NCI-H226 (cell line): ENCODE data around the gene SPAG6.
A peak's percentile ranks its signal among the peaks of the same experiment; 100 is the strongest.

Experiments used
- DNase-seq: peaks from one replicate; pipeline ENCODE4 v3.0.0-alpha.2; 2015

SPAG6 gene

DNA sequence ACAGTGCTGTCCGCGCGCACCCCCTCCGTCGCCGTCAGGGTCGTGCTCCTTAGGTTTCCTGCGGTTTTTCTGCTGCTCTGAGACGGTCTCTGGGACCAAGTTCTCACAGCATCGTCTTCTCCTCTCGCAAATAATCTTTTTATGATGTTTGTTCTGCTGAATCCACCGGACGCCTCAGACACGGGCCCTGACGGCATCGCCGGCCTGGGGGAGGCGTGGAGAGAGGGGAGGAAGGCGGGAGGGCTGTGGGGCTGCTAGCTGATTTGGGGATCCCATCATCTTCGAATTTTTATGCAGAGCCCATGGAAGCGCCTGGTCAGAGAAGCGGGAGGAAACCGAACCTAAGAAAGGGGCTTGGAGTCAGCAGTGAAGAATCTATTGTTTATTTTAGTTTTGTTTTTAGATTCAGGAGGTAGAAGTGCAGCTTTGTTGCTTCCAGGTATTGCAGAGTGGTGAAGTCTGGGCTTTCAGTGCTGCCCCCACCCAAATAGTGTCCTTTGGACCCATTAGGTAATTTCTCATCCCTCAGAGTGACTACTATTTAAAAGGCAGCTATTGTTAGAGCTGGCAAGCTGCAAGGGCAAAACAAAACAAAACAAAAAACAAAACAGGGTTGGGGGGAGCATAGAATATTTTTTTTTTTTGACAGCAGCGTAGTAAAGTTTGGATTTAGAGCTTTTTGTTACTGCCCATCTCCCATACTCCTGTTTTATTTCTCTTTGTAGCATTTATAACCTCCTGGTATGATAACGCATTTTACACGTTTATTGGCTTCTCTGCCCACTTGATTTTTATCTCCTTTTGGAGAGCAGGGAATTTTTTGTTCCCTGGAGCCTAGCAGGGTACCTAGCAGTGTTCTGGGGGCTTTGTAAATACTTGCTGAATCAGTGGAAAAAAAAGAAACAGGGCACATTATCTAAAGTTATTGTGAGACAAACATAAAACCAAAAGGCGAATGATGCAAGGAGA lies 92.6 kb downstream of the SPAG6 start:
- no peak for DNase-seq

DNA sequence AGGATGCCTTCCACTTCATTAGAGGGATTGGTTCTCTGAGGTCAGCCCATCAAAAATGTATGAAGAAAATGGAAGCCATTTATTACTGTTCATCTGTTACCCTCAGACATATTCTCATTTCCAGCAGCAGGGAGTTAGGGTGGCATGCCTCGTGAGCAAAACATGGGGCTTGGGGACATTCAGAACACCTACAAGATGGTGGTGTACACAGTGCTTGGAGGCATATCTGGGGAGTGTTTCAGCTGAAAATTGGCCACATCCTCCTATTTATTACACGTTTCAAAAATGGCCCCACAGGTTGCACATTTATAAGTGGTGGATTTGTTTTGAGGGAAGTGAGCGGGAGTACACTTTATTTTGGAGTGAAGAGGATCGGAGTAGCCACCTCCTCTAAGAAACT lies 93.4 kb downstream of the SPAG6 start:
- no peak for DNase-seq

DNA sequence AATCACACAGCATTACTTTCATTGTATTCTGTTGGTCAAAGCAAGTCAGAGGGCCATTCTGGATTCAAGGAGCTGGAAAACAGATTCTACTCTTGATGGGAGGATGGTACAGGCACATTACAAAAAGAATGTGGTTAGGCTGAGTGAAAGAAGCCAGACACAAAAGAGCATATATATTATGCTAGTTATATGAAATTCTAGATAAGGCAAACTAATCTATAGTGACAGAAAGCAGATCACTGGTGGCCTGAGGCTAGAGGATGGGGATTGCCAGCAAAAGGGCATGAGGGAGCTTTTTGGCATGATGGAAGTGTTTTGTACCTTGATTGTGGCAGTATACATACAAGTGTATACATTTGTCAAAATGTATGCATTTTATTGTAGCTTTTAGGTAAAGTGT lies 96.8 kb downstream of the SPAG6 start:
- no peak for DNase-seq

DNA sequence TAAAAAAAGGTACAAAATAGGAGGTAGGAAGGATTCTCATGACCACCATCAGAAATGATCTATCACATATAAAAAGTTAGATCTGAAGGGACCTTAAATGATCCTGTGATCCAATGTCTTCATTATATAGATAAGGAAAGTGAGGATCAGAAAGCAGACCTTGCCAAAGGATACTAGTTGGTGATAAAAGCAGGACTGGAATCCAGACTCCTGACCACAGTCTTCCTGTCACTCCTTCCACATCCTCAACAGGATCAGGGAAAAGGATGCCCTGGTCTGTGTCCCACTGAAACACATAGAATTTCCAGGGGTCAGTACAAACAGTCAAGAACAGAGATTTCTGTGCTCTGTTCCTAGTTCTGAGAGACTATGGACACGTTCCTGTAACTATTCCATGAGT lies 97.2 kb downstream of the SPAG6 start:
- DNase-seq, result no peak

DNA sequence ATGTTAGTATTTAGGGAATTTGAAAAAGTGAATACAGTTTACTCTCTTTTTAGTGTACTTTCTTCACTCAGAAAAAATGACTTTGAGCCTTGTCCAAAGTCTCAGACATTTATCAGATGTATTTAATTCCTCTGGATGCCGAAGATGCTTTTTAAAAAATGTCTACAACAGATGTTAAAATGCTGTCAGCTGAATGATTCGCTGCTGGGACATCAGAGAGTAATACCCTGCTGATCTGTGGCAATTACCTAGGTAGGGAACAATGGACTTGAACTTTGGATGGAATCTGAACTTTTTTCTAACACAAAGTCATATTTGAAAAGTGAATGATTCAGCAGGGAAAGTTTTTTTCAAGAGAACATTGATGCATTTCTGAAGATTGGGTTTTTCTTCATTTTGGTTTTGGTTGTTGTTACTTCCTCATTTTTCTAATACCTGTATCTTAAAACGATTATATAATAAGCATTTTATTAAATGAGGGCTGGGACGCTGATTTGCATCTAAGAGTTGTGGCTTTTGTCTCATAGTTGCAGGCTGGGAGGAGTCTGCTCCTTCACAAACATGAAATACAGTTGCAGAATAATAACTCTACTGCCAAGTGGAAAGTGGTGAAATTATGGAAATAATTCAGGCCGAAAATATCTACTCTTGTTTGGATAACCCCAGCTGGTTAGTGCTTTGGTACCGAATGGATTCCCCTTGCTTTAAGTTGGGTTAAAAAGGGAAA lies 98.0 kb downstream of the SPAG6 start:
- no peak for DNase-seq

DNA sequence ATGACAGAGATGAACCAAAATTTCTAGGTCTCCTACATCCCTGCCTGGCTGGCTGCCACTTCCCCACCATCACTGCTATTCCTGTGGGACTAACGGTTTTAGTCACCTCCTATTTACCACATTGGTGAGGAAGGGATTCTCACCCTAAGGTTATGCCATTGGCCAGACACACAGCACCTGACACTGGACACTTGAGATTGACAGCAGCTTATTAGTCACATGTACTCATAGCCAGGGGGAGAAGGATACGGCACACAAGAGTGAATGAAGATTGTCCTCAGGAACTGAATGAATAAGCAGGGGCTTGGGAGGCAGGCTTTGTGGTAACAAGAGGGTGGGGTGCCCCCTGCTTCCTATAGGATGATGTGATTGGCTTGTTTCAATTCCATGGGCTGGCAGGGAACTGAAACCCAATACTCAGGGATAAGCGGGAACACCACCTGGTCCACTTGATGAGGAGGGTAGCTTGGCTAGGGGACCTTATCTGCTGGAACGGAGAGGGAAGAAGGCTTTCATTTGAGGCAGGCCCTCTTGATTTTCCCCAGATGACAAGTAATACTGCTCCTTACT lies 99.0 kb downstream of the SPAG6 start:
- DNase-seq, result no peak

DNA sequence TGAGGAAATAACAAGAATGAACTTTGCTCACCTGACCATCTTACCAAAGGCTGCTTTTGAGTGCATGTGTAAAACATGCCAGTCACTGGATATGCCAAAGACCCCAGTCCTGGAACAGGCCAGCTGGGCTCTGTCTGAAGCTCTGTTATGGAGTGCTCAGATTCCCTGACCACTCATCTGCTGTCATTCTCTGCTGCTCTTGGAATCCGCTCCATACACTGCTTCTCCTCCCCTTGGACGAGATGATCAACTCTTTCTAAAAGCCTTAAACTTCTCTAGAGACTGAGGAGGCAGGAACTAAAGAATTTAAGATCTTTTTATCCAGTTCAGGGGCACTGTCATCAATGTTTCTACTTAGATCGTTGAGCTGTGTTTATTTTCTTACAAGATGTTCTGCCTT lies 100.2 kb downstream of the SPAG6 start:
- no peak for DNase-seq

DNA sequence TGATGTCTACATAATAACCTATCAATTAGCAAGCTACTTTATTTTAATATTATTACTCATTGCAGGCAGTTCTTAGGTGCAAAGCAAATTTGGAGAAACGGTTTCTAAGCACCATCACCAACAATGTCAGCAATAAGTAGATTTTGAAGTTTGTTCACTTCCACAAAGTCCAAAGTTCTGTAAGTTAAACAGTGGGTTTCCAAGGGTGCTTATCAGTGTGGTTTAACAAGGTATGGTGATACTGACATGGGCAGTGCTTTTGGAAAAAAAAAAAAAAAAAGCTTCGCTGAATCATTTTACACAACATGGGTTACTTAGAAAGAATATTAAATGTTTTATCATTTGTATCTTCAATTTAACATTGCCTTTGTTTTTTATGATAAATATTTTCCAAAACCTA lies 101.8 kb downstream of the SPAG6 start:
- no peak for DNase-seq

DNA sequence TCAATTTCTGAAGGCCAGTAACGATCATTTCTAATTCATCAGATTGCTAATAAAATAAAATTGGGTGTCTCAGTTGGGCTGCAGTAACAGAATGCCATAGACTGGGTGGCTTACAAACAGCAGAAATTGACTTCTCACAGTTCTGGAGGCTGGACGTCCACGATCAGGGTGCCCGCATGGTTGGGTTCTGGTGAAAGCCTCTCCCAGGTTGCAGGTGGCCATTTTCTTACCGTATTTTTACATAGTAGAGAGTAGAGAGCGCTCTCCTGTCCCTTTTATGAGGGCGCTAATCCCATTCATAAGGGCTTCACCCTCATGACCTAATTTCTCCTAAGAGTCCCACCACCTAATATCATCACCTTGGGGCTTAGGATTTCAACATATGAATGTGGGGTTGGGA lies 106.0 kb downstream of the SPAG6 start:
- DNase-seq, result no peak

DNA sequence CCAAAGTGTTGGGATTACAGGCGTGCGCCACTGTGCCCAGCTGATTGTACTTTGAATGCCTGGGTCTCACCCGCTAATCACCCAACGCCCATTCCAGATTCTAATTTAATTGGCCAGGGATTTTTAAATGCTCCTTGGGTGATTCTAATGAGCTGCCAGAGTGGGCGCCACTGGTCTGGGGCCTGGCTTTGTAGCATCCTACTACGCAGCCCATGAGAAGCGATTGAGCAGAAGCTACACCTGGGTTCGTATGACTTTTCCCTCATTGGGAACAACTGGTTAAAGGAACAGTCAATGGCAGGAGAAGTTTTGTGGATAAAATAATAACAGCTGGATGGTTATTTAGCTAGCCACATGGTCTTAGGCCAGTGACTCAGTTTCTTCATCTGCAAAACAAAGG lies 108.0 kb downstream of the SPAG6 start:
- no peak for DNase-seq

DNA sequence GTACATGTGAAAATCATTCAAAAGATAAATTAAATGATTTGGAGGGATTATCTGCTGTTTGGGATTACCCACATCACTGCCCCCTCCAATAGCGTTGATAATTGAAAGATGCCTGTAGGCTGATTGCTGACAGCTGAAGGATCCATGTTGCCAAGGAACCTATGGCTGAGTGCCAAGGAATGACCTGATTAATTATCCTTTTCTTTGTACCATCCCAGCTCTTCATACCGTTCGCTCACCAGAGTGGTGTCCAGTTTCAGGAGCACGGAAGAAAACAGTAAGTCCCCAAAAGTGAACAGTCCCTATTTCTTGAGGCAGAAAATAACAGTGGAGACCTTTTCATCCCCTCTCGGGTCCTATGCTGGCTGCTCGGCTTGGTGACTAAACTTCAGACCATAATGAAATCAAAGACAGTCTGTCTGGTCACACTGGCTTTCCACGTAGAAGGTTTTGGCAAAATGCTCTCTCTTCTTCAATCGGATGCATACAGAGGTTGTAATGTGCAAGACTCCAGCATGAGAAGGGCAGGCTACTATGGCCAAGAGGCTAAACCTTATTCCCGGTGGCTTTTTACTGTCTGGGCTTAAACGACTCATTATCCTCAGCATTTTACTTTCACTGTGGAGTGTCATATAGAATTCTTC lies 108.8 kb downstream of the SPAG6 start:
- no peak for DNase-seq

DNA sequence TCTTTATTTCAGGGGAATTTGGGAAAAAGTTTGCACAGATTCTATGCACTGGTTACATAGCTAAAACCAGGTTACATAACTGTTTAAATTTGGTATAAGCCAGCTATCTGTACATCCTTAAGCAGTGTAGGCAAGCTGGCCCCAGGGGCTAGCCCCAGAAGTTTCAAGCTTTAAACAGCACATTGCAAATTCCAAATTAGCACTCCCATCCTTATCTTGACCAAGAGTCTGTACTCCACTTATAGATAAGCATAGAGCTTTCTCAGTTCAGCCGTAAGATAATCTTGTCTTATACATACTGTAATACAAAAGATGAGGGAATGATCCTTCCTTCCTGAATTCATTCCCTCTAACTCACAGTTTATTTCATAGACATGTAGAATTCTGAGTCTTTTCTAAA lies 109.3 kb downstream of the SPAG6 start:
- no peak for DNase-seq

DNA sequence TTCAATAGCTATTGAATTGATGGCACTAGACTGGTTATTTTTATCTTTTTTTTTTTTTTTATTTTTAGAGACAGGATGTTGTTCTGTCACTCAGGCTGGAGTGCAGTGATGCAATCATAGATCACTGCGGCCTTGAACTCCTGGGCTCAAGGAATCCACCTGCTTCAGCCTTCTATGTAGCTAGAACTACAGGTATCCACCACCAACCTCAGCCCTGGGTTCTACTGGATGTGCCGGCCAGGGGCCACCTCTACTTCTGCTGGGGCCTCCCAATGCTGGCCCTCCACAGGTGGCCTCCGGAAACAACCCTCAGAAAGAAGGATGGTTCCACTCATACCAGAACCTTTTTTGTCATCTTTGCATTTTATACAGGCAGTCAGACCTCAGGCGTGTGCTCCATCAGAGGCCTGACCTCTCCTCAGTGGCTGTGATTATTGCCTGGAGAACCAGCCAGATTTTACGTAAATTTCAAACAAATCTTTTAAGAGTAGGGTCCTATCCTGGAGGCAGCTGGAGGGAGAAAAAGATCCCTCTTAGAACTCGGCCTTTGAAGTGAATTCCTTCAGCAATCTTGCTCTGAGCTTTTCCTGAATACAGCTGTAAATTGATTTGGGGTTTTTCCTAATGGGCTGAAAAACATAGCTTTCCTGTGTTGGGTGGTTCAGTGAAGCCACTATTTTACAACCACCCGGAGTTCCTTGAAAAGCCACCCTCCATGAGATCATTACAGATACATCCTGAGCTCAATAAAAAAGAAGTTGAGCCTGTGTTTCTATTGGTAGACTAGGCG lies 110.0 kb downstream of the SPAG6 start:
- DNase-seq, result no peak

DNA sequence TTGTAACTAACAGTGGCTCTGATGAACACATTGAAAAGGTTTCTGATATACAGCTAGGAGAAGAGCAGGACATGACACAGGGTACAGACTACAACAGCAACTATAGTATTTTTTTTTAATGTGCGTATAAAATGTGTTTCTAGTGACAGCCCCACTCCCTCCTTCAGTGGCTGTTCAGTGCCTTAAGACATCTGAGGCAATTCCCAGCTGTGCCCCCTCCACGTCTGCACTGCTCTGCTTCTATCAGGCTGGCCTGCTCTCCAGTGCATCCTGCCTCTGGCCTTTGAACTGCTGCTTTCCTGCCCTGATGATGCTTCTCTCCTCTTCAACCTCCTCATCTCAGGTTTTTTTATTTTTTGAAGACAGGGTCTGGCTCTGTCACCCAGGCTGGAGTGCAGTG lies 111.2 kb downstream of the SPAG6 start:
- DNase-seq, result no peak

DNA sequence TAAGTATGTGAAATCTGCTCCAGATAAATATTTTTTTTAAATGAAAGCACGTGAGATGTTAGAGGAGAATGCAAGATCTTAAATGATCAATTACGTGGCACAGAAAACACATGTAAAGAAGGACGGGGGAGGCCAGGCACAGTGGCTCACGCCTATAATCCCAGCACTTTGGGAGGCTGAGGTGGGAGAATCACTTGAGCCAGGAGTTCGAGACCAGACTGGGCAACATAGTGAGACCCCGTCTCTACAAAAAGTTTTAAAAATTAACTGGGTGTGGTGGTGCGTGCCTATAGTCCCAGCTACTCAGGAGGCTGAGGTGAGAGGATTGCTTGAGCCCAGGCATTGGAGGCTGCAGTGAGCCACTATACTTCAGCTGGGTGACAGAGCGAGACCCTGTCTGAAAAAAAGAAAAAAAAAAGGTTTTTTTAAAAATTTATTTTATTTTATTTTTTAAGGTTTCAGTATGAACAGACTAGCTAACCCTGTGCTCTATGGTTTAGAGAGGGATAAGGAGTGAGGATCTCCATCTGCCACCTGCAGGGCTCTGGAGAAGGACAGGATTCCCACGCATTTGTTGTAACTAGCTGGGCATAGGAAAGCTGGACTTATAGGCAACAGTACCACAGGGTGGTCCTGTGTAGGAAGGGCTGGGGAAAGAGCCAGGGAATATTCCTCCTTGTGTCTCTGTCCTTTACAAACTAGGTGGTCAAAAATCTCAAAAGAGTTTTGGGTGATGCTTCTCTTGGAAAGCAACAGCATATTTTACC lies 113.2 kb downstream of the SPAG6 start:
- no peak for DNase-seq

DNA sequence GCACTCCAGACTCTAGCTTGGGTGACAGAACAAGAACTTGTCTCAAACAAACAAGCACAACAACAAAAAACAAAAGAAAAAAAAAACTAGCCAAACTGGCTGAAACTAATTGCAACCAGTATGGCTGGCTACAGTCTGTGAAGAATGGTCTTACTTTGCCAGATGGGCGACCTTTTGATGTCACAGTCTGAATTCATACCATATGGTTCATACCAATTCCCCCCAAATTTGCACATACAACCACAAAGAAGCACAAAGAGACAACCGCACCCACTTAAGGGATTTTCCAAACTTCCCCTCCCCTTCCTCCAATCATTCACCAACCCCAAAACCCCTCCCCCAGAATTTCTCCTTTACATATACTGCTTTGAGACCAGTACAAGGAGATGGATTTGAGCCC lies 114.2 kb downstream of the SPAG6 start:
- no peak for DNase-seq

DNA sequence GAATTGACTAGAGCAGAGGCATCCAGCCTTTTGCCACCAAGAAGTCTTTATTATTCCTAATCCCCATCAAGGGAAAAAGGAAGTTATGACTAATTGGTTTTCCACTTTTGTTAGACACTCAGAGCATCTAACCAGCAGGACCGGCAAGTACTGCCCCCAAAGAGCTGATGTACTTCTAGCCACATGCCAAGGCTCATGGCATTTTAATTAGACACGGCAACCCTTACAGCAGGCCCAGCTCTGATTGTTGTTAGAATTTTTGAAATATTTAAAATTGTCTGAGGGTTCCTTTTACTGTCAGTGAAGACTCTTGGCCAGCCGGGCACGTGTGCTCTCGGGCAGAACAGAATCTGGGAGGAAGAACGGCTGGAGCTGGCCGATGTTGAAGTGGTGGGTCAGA lies 114.8 kb downstream of the SPAG6 start:
- no peak for DNase-seq

DNA sequence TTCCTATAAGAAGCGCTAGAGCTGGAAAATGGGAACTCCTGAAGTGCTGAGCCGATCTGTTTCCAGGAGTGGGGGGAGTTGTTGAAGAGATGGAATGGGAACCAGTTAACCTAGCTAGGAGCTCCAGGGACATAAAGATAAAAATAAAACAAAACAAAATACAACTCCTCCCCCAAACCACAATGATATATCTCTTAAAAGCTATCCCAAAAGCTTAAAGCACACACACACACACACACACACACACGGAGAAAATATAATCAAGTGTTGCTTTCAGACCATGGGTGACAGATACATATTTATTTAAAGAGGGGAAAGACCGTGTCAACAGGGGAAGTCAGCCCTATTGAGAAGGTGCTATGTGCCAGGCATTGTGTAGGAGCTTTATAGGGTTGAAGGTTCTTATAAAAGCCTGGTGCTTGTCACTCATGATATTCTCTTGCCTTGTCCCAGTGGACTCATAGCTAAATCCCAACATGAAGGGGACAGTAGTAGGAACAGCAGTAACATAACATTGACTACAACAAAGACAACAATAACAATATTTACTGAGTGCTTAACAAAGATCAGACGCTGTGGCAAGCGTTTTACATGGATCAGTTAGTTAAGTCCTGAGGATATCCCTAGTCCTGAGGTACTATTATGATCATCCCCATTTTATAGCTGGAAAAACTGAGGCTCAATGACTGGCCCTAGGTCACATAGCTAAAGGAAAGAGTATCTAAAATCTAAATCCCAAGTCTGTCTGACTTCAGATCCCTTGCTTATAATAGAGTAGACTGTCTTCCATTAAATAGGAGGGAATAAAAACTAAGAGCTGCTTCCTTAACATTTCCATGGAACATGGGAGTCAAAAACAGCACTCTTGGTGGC lies 115.5 kb downstream of the SPAG6 start:
- DNase-seq, result no peak

DNA sequence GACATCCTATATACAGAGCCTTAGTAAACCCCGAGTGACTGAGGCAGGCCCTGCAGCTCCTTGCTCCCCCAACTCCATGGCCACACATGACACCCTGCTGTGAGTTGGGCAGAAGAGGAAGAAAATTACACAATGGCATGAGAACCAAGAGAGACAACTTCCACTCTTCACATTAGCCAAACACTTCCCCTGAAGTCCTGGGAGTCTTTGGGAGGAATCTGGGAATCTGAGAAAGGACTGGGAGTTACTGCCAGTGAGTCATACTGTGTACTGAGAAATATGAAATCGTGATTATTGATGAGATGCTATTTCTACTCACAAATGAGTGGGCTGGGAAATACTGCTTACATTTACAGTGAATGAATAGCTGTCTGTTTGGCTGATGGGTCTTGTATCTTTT lies 116.6 kb downstream of the SPAG6 start:
- DNase-seq, result peak; percentile 9

DNA sequence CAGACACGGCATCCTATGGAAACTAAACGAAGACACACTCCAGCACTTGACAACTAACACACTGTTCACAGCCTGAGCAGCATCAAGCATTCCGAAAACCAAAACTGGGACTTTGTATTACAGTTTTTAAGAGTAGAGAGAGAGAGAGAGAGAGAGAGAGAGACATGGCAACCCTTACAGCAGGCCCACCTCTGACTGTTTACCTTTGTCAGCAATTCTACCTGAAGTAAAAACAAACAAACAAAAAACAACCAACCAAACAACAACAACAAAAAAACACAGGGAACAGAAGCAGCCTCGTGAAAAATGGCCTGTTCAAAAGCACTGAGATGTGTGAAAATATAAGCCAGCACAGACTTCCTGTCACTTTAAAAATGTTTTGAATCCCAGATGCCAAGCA lies 118.0 kb downstream of the SPAG6 start:
- no peak for DNase-seq
